DMS53 treated with DMSO at 0.1 percent for 48 hours (cell line): ENCODE results near the gene FBN1.

Experiments
- DNase-seq: peaks from one replicate; lab custom pipeline; 2025; ENCODE audit not compliant: unreplicated experiment; lab: John Stamatoyannopoulos, UW

Gene FBN1

DNA sequence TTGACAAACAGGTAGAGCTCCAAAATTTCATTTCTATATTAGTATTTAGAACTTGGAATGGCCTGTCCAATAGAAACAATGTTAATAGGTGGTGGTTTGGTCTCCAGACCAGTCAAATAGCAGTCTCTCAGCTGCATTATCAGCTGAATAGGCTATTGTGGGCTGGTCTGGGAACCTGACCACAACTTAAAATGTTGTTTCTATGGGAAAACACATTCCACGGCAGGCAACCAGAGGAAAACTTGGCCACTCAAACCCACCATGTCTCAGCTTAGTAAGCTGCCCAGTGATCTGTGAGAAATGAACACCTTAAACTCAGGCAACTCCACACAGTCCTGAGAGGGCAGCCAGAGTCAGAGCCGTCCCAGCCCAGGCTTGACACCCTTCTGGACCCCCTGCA, 20.4 kb downstream of the FBN1 start:
- DNase-seq: no peak

- DNase-seq: no peak
These were observed 20.8 kb downstream of the FBN1 start for GRCh38 chr15:48624700-48625099.

DNA sequence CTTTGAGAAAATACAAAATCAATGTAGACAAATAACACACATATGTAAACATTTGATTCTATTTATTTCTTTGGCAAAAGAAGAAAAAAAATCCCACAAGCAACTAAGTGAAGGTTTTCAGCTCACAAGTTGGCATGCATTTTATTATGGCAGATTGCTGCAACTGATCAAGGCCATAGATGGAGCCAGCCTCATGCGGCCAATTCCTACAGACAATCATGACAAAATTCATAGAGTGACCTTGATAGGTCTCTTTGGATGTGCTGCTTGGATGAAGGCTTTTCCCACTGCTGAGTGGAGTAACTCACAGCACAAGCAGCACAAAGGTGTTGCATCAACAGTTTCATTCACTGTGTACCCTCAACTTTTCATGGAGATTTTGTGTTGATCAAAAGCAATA, 22.1 kb downstream of the FBN1 start:
- DNase-seq: no peak

DNA sequence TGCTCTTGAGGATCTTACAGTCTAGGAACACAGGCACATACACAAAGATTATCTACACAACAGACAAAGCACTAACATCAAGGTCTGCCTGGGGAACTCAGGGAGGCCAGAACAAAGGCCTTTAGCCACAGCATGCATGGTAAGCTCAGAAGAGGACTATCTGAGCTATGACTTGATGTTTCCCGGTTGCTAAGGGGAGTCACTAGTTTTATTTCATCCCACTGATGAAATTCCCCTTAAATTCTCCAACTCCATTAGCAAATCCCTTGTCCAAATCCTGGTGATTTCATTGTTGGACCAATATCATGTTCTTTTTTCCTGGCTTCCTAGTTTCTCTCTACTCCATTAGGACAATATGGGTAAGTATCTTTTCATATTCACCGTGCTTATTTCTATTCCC, 23.3 kb downstream of the FBN1 start:
- DNase-seq: no peak

DNA sequence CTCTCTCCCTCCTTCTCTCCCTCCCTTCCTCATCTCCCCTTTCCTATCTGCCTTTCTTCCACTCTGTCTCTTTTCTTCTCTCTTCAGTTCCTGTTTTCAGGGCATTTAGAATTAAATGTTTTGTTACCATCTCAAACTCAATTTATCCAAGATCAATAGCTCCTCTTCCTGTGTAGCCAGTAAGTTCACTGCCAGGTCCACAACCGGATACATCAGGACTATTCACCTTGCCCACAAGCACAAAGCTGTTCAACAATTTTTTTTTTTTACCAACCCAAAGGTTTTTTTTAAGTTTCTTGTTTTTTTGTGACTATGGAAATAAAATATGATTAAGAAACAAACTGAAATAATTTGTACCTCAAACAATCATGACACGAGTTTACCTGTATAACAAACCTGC, 26.1 kb downstream of the FBN1 start:
- no peak for DNase-seq

DNA sequence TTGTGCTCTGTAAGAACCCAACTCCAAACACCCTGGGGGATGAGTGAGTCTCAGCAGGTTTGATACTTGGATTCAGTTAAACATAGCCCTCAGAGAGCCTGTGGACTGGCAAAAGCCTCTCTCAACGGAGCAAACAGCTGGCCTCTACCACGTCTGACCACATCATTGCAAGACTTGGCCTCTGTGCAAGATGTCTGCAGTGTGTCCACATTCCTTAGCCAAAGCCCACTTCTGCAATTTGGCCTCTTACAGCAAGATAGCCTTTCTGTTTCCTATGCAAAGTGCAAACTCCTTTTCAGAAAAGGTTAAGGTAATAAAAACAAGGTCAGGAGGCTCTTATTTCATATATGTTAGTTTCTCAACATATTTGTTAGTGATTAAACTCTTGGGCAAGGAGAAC, 27.9 kb downstream of the FBN1 start:
- DNase-seq: no peak

DNA sequence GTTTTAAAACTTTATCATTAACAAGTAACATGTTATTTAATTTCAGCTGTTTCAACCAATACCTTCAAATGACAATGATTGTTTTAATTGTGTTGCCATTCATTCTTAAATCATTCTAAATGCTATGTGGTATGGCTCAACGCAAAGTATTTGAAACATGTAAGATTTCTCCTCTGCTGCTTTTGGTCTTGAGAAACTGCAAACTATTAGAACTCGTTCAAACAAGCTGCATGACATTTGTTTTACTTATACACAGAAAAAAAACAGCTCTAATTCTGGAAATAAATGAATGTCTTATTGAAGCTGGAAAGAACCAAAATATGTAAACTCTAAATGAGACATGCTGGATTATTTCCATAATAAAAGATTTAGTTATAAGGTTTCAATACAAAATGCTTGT, 29.3 kb downstream of the FBN1 start:
- DNase-seq: no peak

GRCh38 chr15:48614051-48614450, 31.5 kb downstream of the FBN1 start:
- DNase-seq: no peak

- DNase-seq: no peak
These were observed 36.0 kb downstream of the FBN1 start for GRCh38 chr15:48609486-48609885.

DNA sequence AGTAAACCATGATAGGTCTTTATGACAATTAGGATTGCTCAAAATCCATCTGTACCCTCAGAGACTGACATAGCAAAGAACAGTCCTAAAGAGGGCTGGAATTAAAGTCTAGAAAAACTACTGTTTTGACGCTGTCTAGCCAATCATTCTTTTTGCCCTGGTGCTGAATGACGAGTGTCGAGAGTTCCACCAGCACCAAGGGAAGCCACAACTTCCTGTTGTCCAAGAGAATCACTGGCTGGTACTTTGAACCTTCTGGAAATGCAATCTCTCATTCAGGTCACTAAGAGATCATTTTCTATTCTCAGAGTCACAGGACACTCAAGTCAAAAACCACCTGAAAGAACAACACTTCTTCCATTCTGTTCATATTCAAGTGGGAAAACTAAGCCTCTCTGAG, 37.7 kb downstream of the FBN1 start:
- DNase-seq: no peak

DNA sequence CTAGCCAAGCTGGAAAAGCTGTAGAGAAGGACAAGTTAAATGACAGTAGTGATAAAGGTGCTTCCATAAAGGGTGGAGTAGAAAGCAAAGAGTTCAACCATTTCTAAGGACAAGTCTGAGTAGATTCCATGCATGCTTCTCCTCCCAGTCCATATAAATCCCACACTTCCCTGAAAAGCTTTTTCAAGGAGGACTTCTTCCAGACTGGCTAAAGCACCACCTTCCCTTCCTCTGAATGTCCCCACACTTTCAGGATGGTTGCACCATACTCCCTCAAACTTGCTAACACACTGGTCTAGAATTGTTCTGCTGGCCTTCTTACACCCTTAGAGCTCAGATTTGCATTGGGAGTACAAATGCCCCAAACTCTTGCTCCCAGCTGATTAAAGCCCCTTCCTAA, 40.9 kb downstream of the FBN1 start:
- no peak for DNase-seq

DNA sequence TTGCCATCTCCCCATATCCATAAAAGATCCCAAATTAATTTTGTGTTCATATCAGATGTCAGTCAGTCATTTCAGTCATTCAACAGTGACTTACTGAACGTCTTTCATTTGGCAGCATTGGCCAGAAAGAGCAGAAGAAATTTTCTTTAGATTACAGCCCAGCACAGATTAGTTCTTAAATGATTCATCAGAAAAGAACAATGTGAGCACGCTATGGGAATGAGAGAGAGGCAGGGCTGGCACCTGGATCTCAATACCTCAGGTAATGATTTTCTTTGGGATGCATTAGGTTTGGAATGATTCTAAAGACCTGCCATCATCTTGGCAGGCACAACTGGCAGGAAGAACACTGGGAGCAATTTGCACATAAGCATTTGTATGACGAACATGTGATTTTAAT, 41.6 kb downstream of the FBN1 start:
- DNase-seq: no peak

DNA sequence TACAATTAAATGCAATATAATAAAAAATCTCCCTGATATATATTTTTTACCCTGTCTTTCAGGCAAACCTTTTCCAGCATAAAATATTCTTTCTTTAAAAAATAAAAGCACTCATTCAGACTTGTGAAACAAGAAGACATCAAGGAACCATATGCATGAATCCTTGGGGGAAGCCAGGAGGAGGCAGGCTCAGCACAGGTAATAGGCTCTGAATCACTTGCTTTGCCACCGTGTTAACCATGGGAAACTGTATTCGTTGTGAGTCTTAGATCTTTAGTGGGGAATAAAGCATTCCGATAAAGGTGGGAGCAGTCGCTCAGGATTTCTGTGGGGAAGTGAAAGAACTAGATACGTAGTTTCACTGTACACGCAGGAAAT, 42.4 kb downstream of the FBN1 start:
- no peak for DNase-seq

- DNase-seq: no peak
These were observed 43.0 kb downstream of the FBN1 start for GRCh38 chr15:48602358-48603122.

DNA sequence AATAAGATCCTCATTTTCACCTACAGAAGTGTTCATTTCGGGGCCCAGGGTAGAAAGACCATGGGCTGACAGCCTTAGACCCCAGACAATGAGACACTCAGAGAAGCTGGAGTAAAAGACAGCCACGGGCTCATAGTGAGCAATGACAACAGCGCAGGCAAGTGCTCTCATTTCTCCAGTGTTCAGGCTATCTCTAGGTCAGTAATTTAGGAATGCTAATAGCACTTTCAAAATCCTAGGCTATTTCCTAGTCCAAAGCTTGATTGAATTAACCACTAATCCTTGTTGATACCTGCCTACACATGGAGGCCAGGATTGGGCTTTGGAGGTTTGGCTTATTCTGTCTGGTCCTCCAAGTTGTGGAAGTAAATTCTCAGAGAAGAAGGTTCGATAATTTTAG, 44.4 kb downstream of the FBN1 start:
- DNase-seq: no peak

DNA sequence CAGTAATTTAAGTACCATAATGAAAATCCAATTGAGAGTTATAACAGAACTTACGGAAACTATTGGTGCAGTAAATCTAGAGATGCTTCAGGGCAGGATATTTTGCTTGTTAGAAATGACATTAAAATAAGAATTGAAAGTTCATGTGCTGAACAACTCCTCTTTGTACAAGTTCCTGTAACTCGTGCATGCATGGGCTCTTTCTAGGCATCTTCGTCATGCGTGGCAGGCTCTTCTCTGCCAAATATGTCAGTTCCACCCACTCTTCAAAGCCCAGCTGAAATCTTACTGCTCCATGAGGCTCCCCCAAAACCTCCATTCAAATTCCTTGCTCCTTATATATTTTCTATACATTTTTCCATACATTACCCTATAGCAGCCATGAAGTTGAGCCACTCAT, 48.7 kb downstream of the FBN1 start:
- DNase-seq: no peak

- DNase-seq: no peak
These were observed 49.1 kb downstream of the FBN1 start for GRCh38 chr15:48596415-48596814.

DNA sequence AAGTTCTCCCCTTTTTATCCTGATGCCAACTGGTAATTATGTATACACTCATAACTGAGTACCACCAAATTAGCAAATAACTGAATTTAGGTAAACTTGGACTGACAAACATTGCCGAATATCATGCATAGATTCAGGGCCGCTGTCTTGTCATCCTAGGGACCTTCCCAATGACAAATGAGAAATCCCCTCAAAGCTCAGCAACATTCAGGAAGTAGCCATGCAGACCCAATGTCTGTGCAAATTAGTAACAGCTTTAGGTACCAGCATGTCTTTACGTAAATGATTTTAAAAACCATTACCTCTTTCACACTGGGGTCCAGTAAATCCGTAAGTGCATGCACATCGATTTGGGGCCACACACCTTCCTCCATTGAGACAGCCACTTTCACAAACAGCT, 49.5 kb downstream of the FBN1 start:
- DNase-seq: no peak

- DNase-seq: no peak
These were observed 52.6 kb downstream of the FBN1 start for GRCh38 chr15:48592933-48593332.

DNA sequence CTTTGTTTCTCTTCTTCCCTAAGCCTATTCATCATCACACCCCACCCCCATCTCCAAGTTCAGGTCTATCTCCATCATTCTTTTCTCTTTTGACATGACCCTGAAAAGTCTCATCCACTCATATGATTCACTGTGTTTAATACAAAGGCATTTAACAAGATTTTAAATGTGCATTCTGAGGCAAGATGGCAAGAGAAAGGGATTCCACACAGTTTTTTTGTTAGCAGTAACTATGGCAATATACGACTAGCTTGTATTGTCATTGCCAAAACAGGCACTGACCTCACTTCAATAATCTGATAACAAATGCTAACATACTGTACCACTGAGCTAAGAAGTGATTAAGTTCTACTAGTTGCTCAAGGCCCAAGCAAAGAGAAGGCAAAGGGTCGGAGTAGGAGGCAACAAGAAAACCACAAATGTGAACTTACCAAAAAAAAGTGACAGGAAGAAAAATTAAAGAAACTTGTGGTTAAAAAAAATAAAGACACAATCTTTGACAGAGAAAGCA, 53.2 kb downstream of the FBN1 start:
- no peak for DNase-seq

GRCh38 chr15:48590723-48591122, 54.8 kb downstream of the FBN1 start:
- no peak for DNase-seq

GRCh38 chr15:48584812-48585563, 60.5 kb downstream of the FBN1 start:
- DNase-seq: no peak
